Frontal cortex (tissue), 4 donors: ENCODE results near the gene ENGASE. TPM values are rescaled to one million over a fixed set of nuclear protein-coding genes. Genes with fewer than 3 reads are reported as not detected.

Source experiments
- DNase-seq, 2 donors: peaks; one replicate each; pipeline ENCODE4 v3.0.0; 2012; ENCODE audit warnings: low spot score in 2 of 2
- FAIRE-seq: peaks from 2 replicates; lab custom pipeline; 2012; peaks lifted over from hg19 to GRCh38; lab: Jason Lieb, UNC
- total RNA-seq: library from RNA; depleted of rRNA; stranded (reverse); fragments of >200 nt; gene quantifications from one replicate; pipeline ENCODE4 v1.2.3, GENCODE V29; 2014
- donor health status: control.
- donor health status: control.
- donor health status: control.

ENGASE gene
- total RNA-seq, 1 donor from 2014 or later, result 11.0 TPM

GRCh38 chr17:79036596-79036995 is 38.0 kb upstream of the ENGASE start:
- DNase-seq (peak; percentile 48 to 61), FAIRE-seq (no peak)

GRCh38 chr17:79038545-79039135 is 36.0 kb upstream of the ENGASE start:
- DNase-seq (no peak), FAIRE-seq (no peak)

GRCh38 chr17:79039171-79039570 is 35.5 kb upstream of the ENGASE start:
- no peak for FAIRE-seq

GRCh38 chr17:79039886-79040285 is 34.7 kb upstream of the ENGASE start:
- no peak for FAIRE-seq
- DNase-seq, result no peak

More at GRCh38 chr17:79039171-79039570, 35.5 kb upstream of the ENGASE start:
- DNase-seq, result no peak

GRCh38 chr17:79041041-79041570 is 33.5 kb upstream of the ENGASE start:
- FAIRE-seq, result no peak
- no peak for DNase-seq

GRCh38 chr17:79041723-79042420 is 32.8 kb upstream of the ENGASE start:
- DNase-seq, result no peak
- FAIRE-seq, result no peak

GRCh38 chr17:79042421-79043190 is 32.0 kb upstream of the ENGASE start:
- no peak for FAIRE-seq
- peak in 1 of 2 donors; percentile 65 for DNase-seq

- FAIRE-seq (no peak), DNase-seq (no peak)
Measured at GRCh38 chr17:79043191-79043930, 31.3 kb upstream of the ENGASE start.

GRCh38 chr17:79043931-79044320 is 30.7 kb upstream of the ENGASE start:
- DNase-seq (no peak), FAIRE-seq (no peak)

- FAIRE-seq, result no peak
- no peak for DNase-seq
Measured at GRCh38 chr17:79044462-79044861, 30.2 kb upstream of the ENGASE start.

GRCh38 chr17:79045001-79045729 is 29.5 kb upstream of the ENGASE start:
- DNase-seq, result no peak

GRCh38 chr17:79045842-79046196 is 28.8 kb upstream of the ENGASE start:
- DNase-seq, result peak; percentile 75 to 87

More at GRCh38 chr17:79045001-79045729, 29.5 kb upstream of the ENGASE start:
- no peak for FAIRE-seq

GRCh38 chr17:79046197-79046915 is 28.3 kb upstream of the ENGASE start:
- FAIRE-seq (no peak), DNase-seq (peak in 1 of 2 donors; percentile 28)

More at GRCh38 chr17:79045842-79046196, 28.8 kb upstream of the ENGASE start:
- FAIRE-seq, result no peak

GRCh38 chr17:79046916-79047280 is 27.7 kb upstream of the ENGASE start:
- FAIRE-seq (no peak), DNase-seq (peak in 1 of 2 donors; percentile 19)

- no peak for FAIRE-seq
- peak in 1 of 2 donors; percentile 5 for DNase-seq
Measured at GRCh38 chr17:79047291-79047920, 27.2 kb upstream of the ENGASE start.

GRCh38 chr17:79047923-79048825 is 26.4 kb upstream of the ENGASE start:
- FAIRE-seq, result no peak

More at GRCh38 chr17:79047923-79048825, 26.4 kb upstream of the ENGASE start:
- no peak for DNase-seq
